NT2/D1 (cell line): Measurements from ENCODE around the gene OR1D5.
"Not testable (repeated sequence)": the region's sequence is repeated elsewhere in the genome, so short reads cannot be mapped to it uniquely, and the experiment has no call there.

Experiments used
- DNase-seq: peaks from one replicate; pipeline ENCODE4 v3.0.0-alpha.2; 2011; ENCODE audit warnings: low read depth, low spot score
- H3K27me3 ChIP-seq: 2 replicates; pipeline ENCODE4 v1.6.0; 2011; ENCODE audit warnings: mild to moderate bottlenecking; ENCODE audit not compliant: insufficient read length, insufficient read depth
- H3K36me3 ChIP-seq: 2 replicates; pipeline ENCODE4 v1.6.1; 2011; ENCODE audit warnings: mild to moderate bottlenecking, low read length, mixed read lengths; ENCODE audit not compliant: insufficient read depth, insufficient read length
- H3K4me1 ChIP-seq: 2 replicates; pipeline ENCODE4 v1.5.1; 2011; ENCODE audit not compliant: insufficient read depth, insufficient read length
- H3K4me3 ChIP-seq: 2 replicates; pipeline ENCODE4 v1.5.1; 2011; ENCODE audit warnings: low read depth; ENCODE audit not compliant: insufficient read length
- H3K9ac ChIP-seq: 2 replicates; pipeline ENCODE4 v1.6.0; 2011; ENCODE audit warnings: low read depth; ENCODE audit not compliant: insufficient read length
- H3K9me3 ChIP-seq: 2 replicates; pipeline ENCODE4 v1.5.1; 2011; ENCODE audit warnings: mild to moderate bottlenecking, low read length; ENCODE audit not compliant: insufficient read depth
- SUZ12 ChIP-seq: IDR thresholded peaks from 2 replicates; pipeline ENCODE4 v1.6.1; 2011; ENCODE audit not compliant: insufficient read length, insufficient read depth; ENCODE audit errors: extremely low read depth
- YY1 ChIP-seq: IDR thresholded peaks from 2 replicates; pipeline ENCODE4 v1.6.1; 2011; ENCODE audit not compliant: insufficient read length, insufficient read depth
- ZNF274 ChIP-seq: IDR thresholded peaks from 2 replicates; pipeline ENCODE4 v1.6.1; 2011; ENCODE audit warnings: mild to moderate bottlenecking, low read depth, low read length

Gene OR1D5, protein sequence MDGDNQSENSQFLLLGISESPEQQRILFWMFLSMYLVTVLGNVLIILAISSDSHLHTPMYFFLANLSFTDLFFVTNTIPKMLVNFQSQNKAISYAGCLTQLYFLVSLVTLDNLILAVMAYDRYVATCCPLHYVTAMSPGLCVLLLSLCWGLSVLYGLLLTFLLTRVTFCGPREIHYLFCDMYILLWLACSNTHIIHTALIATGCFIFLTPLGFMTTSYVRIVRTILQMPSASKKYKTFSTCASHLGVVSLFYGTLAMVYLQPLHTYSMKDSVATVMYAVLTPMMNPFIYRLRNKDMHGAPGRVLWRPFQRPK

DNA sequence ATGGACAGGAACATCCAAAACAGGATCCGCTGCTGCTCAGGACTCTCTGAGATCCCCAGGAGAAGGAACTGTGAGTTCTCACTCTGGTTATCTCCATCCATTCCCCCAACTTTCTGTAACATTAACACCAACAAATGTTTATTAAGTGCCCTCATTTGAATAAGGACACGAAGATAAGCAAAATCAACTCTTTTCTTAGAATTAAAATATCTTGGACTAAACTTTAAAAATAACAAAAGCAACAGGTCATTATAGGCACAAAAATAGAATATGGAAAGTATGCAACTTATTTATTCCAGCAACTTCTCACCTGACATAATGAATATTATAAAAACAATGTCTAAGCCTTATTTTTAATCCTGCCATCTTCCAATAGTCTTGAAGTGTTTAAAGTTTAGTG is at the start of gene OR1D5:
Gene OR1D5, minus strand, starts transcription at position 101 of the 400 bp plus-strand sequence. Its CDS starts 0 bp downstream, at position 101.
- not testable (repeated sequence) for H3K9me3 ChIP-seq, H3K9ac ChIP-seq, H3K4me1 ChIP-seq, H3K4me3 ChIP-seq, H3K27me3 ChIP-seq, H3K36me3 ChIP-seq, DNase-seq

DNA sequence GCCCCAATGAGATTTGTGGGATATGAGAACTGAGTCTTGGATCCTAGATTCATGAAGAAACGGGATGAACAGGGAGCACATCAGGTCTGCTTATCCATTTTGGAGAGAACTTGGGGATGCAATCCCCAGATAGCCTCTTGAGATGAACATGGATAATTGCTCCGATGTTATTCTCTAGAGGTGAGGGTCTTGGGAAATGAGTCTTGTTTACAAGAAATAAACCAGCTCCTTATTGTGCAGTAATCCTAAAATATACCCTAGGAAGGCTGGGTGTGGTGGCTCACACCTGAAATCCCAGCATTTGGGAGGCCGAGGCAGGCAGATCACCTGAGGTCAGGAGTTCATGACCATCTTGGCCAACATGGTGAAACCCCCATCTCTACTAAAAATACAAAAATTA is 40.9 kb upstream of the OR1D5 start, which contains the start of gene OR1D2:
Gene OR1D2, minus strand, starts transcription at position 101 of the 400 bp plus-strand sequence. CDS start 11,426 bp downstream, outside the sequence.
- Histone ChIP-seq H3K9me3 (no peaks in the 10 kb centered on the region), H3K9ac (no peak within 1 kb of the TSS), H3K27me3 (no peaks in the 10 kb centered on the region), H3K4me3 (no peak within 1 kb of the TSS), H3K4me1 (no peaks in the 10 kb centered on the region), H3K36me3 (no peaks in the 10 kb centered on the region)
- no peak for TF ChIP-seq YY1
- no peak for TF ChIP-seq ZNF274
- no peak for TF ChIP-seq SUZ12
- DNase-seq, result no peak

DNA sequence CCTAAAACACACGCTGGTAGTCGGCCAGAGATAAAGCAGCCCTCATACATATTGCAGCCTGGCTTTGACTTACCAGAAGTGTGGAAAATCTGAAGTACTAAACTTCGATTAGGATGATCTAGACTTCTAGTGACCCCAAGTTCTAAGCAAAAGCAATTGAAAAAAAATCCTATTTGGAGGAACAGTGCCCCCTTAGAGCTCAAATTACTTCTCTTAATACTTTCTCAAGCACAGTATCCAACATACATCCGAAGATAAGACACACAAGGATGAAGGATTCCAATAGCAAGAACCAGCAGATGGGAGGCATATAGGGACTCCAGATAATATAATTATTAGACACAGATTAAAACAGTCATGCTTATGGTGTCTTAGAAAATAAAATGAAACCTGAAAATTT is 10.4 kb upstream of the OR1D5 start:
- H3K4me3 ChIP-seq, H3K9ac ChIP-seq, H3K36me3 ChIP-seq, H3K9me3 ChIP-seq, DNase-seq, H3K4me1 ChIP-seq, H3K27me3 ChIP-seq: not testable (repeated sequence)

DNA sequence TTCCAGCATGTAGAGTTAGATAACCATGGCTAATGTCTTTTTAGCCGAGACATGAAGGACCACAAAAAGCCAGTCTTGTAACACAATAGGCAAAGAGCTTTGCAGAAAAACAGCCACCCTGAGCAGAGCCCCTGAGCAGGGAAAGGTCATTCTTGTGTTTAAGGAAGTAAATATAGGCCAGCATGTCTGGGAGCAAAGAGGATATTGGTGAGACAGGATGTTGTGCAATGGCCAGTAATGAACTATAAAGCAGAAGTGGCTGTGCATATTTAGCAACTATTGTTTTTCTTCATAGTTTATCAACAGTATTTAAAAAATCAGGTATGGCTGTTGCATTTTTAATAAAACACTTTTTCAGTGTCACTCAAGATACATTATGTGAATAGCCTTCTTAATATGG is 1.8 kb upstream of the OR1D5 start:
- not testable (repeated sequence) for H3K36me3 ChIP-seq, DNase-seq, H3K4me3 ChIP-seq, H3K9me3 ChIP-seq, H3K4me1 ChIP-seq, H3K27me3 ChIP-seq, H3K9ac ChIP-seq

DNA sequence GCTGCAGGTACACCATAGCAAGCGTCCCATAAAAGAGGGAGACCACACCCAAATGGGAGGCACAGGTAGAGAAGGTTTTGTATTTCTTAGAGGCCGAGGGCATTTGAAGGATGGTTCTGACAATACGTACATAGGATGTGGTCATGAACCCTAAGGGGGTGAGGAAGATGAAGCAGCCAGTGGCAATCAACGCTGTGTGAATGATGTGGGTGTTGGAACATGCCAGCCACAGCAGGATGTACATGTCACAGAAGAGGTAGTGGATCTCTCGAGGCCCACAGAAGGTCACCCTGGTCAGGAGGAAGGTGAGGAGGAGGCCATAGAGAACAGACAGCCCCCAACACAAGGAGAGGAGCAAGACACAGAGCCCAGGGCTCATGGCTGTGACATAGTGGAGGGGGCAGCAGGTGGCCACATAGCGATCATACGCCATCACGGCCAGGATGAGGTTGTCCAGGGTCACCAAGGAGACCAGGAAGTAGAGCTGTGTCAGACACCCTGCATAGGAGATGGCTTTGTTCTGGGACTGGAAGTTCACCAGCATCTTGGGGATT is 506 bp downstream of the OR1D5 start:
- H3K27me3 ChIP-seq, H3K4me3 ChIP-seq, H3K36me3 ChIP-seq, H3K9ac ChIP-seq, H3K4me1 ChIP-seq, DNase-seq, H3K9me3 ChIP-seq: not testable (repeated sequence)

DNA sequence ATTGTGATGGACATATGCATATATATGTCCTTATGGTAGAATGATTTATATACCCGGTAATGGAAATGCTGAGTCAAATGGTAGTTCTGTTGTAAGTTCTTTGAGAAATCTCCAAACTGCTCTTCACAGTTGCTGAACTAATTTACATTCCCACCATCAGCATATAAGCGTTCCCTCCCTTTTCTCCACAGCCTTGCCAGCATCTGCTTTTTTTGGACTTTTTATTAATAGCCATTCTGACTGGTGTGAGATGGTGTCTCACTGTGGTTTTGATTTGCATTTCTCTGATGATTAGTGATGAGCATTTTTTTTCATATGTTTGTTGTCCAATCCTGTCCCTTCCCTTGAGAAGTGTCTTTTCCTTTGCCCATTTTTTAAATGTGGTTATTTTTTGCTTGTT is 8.5 kb downstream of the OR1D5 start:
- DNase-seq, H3K36me3 ChIP-seq, H3K4me3 ChIP-seq, H3K9ac ChIP-seq, H3K27me3 ChIP-seq, H3K9me3 ChIP-seq, H3K4me1 ChIP-seq: not testable (repeated sequence)

DNA sequence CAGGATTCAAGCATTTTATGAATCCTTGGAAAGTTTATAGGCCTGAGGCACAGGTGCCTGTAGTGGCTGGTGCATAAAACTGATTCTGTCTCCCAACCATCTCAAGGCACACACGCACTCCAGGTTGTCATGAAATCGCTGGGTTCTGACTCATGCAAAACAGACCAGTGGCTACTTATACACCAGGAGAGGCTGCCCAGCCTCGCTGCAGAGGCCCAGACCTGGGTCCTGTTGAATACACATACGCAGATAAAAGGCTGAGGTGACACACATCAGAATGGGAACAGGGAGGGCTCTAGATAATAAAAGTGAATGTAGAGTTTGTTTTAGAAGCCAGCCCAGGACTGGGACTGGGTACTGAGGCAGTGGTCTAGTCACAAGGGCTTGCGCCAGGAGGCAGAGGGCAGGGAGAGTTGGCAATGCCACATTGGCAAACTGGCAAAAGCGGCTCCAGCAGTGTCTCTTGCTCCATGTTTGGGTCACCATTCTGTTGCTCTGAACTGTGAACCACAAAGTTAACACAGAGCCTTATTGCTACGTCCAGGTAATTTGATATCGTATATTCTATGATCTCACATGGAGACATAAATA is 13.6 kb downstream of the OR1D5 start:
- Histone ChIP-seq H3K4me1 (no peaks in the 10 kb centered on the region), H3K9ac (no peak overlapping the region), H3K9me3 (no peaks in the 10 kb centered on the region), H3K36me3 (no peaks in the 10 kb centered on the region), H3K4me3 (no peak overlapping the region), H3K27me3 (no peaks in the 10 kb centered on the region)
- no peak for DNase-seq
- TF ChIP-seq SUZ12 (no peak), ZNF274 (no peak), YY1 (no peak)
